NCI-H2029 treated with DMSO at 0.1 percent for 48 hours (cell line): ENCODE data around the gene EXOC2.

Experiments
- DNase-seq: peaks from one replicate; lab custom pipeline; 2025; lab: John Stamatoyannopoulos, UW

Gene EXOC2

GRCh38 chr6:443621-444159 lies 249.2 kb downstream of the EXOC2 start:
- DNase-seq: no peak

GRCh38 chr6:441126-441920 lies 251.6 kb downstream of the EXOC2 start:
- DNase-seq: no peak

- no peak for DNase-seq
These were observed 253.2 kb downstream of the EXOC2 start for GRCh38 chr6:439641-440167.

- DNase-seq: no peak
These were observed 254.2 kb downstream of the EXOC2 start for GRCh38 chr6:438634-439170.

- no peak for DNase-seq
These were observed 255.9 kb downstream of the EXOC2 start for GRCh38 chr6:437037-437392.

GRCh38 chr6:436308-437036 lies 256.5 kb downstream of the EXOC2 start:
- DNase-seq: no peak

- DNase-seq: no peak
These were observed 257.3 kb downstream of the EXOC2 start for GRCh38 chr6:435441-436307.
